Activated CD4-positive, alpha-beta T cell treated with anti-CD3 and anti-CD28 coated beads for 24 hours (primary cell): ENCODE results near the gene KIAA0232.
"Not testable (repeated sequence)": the region's sequence is repeated elsewhere in the genome, so short reads cannot be mapped to it uniquely, and the experiment has no call there.

Experiments used
- DNase-seq, 2 donors: peaks; one replicate each; pipeline ENCODE4 v3.0.0-alpha.2; 2020; ENCODE audit warnings: low read depth in 2 of 2

Gene KIAA0232

GRCh38 chr4:6885953-6886557 is 103.5 kb downstream of the KIAA0232 start:
- DNase-seq = no peak

- DNase-seq = no peak
These were observed 104.4 kb downstream of the KIAA0232 start for GRCh38 chr4:6886886-6887285.

- no peak for DNase-seq
These were observed 105.3 kb downstream of the KIAA0232 start for GRCh38 chr4:6887591-6888371.

GRCh38 chr4:6888506-6889071 is 106.1 kb downstream of the KIAA0232 start:
- no peak for DNase-seq

- no peak for DNase-seq
These were observed 106.7 kb downstream of the KIAA0232 start for GRCh38 chr4:6889101-6889735.

- no peak for DNase-seq
These were observed 107.3 kb downstream of the KIAA0232 start for GRCh38 chr4:6889736-6890324.

- no peak for DNase-seq
These were observed 107.8 kb downstream of the KIAA0232 start for GRCh38 chr4:6890358-6890757.

GRCh38 chr4:6890971-6891370 is 108.4 kb downstream of the KIAA0232 start:
- DNase-seq = not testable (repeated sequence)

- DNase-seq = no peak
These were observed 109.1 kb downstream of the KIAA0232 start for GRCh38 chr4:6891436-6892170.

GRCh38 chr4:6892190-6892908 is 109.8 kb downstream of the KIAA0232 start:
- DNase-seq = no peak

GRCh38 chr4:6892909-6893202 is 110.3 kb downstream of the KIAA0232 start:
- no peak for DNase-seq

GRCh38 chr4:6893449-6894085 is 111.0 kb downstream of the KIAA0232 start:
- DNase-seq = no peak

- no peak for DNase-seq
These were observed 111.6 kb downstream of the KIAA0232 start for GRCh38 chr4:6894086-6894478.

GRCh38 chr4:6894528-6895498 is 112.3 kb downstream of the KIAA0232 start:
- no peak for DNase-seq

GRCh38 chr4:6896035-6896434 is 113.5 kb downstream of the KIAA0232 start:
- no peak for DNase-seq

GRCh38 chr4:6898763-6899162 is 116.2 kb downstream of the KIAA0232 start:
- no peak for DNase-seq

GRCh38 chr4:6900181-6900812 is 117.8 kb downstream of the KIAA0232 start:
- DNase-seq = no peak

GRCh38 chr4:6900956-6901355 is 118.4 kb downstream of the KIAA0232 start:
- DNase-seq = no peak
